Trophoblast cell (in vitro differentiated cells and primary cell): ENCODE data around the gene CEP72.

Experiments used
- DNase-seq, 2 donors: peaks; one replicate each; pipeline ENCODE4 v3.0.0-alpha.2; 2016
- H2AFZ ChIP-seq: 2 replicates; pipeline ENCODE4 v1.6.1; 2013; ENCODE audit warnings: low read length, moderate library complexity, mild to moderate bottlenecking; ENCODE audit not compliant: insufficient read depth, poor library complexity
- H2AK5ac ChIP-seq: 2 replicates; pipeline ENCODE4 v1.6.1; 2013; ENCODE audit warnings: mild to moderate bottlenecking, low read length
- H2BK120ac ChIP-seq: 2 replicates; pipeline ENCODE4 v1.6.1; 2013; ENCODE audit warnings: low read length, mild to moderate bottlenecking, moderate library complexity; ENCODE audit not compliant: insufficient read depth, poor library complexity
- H2BK12ac ChIP-seq: 2 replicates; pipeline ENCODE4 v1.6.1; 2013; ENCODE audit warnings: mild to moderate bottlenecking, low read length, moderate library complexity
- H2BK5ac ChIP-seq: 2 replicates; pipeline ENCODE4 v1.6.1; 2013; ENCODE audit warnings: low read length, low read depth, moderate library complexity, mild to moderate bottlenecking; ENCODE audit not compliant: poor library complexity
- H3K14ac ChIP-seq: 2 replicates; pipeline ENCODE4 v1.6.1; 2013; ENCODE audit warnings: mild to moderate bottlenecking, low read length
- H3K18ac ChIP-seq: 2 replicates; pipeline ENCODE4 v1.6.1; 2013; ENCODE audit warnings: mild to moderate bottlenecking, low read length
- H3K23ac ChIP-seq: 2 replicates; pipeline ENCODE4 v1.6.1; 2013; ENCODE audit warnings: low read length
- H3K27ac ChIP-seq: 2 replicates; pipeline ENCODE4 v1.5.1; 2013; ENCODE audit warnings: low read depth, mild to moderate bottlenecking, inconsistent platforms, low read length, moderate library complexity
- H3K27me3 ChIP-seq: 2 replicates; pipeline ENCODE4 v1.6.1; 2013; ENCODE audit warnings: inconsistent platforms, mild to moderate bottlenecking, low read length, moderate library complexity; ENCODE audit not compliant: insufficient read depth
- H3K36me3 ChIP-seq, 2 experiments: 1 replicate in 1 of 2; 2 replicates in 1 of 2; pipeline ENCODE4 v1.6.1; 2013; ENCODE audit warnings: low read length in 2 of 2, mild to moderate bottlenecking in 2 of 2, moderate library complexity in 1 of 2; ENCODE audit not compliant: insufficient read depth in 2 of 2, control insufficient read depth in 1 of 2
- H3K4ac ChIP-seq: 2 replicates; pipeline ENCODE4 v1.6.1; 2013; ENCODE audit warnings: low read depth, mild to moderate bottlenecking, low read length, moderate library complexity
- H3K4me1 ChIP-seq, 2 experiments: 1 replicate in 1 of 2; 2 replicates in 1 of 2; pipeline ENCODE4 v1.6.1; 2013; ENCODE audit warnings: low read length in 2 of 2, mild to moderate bottlenecking in 2 of 2, moderate library complexity in 1 of 2; ENCODE audit not compliant: insufficient read depth in 2 of 2, control insufficient read depth in 1 of 2
- H3K4me2 ChIP-seq: 2 replicates; pipeline ENCODE4 v1.6.1; 2013; ENCODE audit warnings: inconsistent platforms, mild to moderate bottlenecking, low read length, moderate library complexity
- H3K4me3 ChIP-seq: 2 replicates; pipeline ENCODE4 v1.5.1; 2013; ENCODE audit warnings: mild to moderate bottlenecking, low read depth, low read length, inconsistent platforms
- H3K79me1 ChIP-seq: one replicate; pipeline ENCODE4 v1.6.1; 2013; ENCODE audit warnings: low read length
- H3K79me2 ChIP-seq: 2 replicates; pipeline ENCODE4 v1.6.1; 2013; ENCODE audit warnings: low read length, mild to moderate bottlenecking; ENCODE audit not compliant: control insufficient read depth, insufficient read depth, poor library complexity
- H3K9ac ChIP-seq: 2 replicates; pipeline ENCODE4 v1.6.1; 2013; ENCODE audit warnings: mild to moderate bottlenecking, low read length
- H3K9me3 ChIP-seq: 2 replicates; pipeline ENCODE4 v1.6.1; 2013; ENCODE audit warnings: low read depth, mild to moderate bottlenecking, control low read depth, inconsistent platforms, low read length; ENCODE audit not compliant: insufficient read depth
- H4K12ac ChIP-seq: 2 replicates; pipeline ENCODE4 v1.6.1; 2013; ENCODE audit warnings: low read depth, mild to moderate bottlenecking, low read length, moderate library complexity
- H4K8ac ChIP-seq: 2 replicates; pipeline ENCODE4 v1.6.1; 2013; ENCODE audit warnings: low read depth, mild to moderate bottlenecking, low read length, moderate library complexity
- H4K91ac ChIP-seq: one replicate; pipeline ENCODE4 v1.6.1; 2013; ENCODE audit warnings: low read depth, mild to moderate bottlenecking, low read length, moderate library complexity
- WGBS: extraction: QIAGEN DNeasy Blood & Tissue Kit; methylation state at CpG from one replicate; pipeline ENCODE4 v1.1.7; 2013; ENCODE audit warnings: missing lambda C conversion rate; ENCODE audit not compliant: insufficient read length, insufficient coverage; ENCODE audit errors: extremely low coverage; 5-methylcytosine and 5-hydroxymethylcytosine counted together

CEP72 gene

DNA sequence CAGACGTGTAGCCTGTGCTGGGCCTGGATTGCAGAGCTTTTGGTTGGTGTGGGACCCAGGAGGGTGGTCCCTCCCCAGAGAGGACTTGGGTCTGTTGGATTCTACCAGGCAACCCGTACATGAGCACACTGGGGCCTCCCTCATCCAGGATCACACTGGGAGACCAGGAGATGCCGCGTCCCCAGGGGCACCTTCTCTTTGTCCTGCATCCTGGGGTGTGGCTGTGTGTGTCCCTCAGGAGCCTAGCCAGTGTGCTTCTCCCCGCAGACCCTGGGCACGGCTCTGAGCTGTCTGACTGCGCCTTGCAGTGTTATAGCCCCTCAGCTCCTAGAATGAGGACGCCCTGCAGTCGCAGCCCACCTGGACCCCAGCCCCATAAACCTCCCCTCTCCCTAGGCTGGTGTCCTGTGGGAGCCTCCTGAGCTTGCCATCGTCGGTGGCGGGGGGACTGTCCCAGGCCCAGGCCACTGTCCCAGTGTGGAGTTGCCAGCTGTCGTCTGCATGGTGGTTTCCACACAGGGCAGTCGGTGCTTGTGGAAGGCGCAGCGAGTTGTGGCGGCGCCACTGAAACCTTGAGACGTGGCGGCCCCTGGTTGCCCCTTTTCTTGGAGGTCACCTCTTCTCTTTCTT, 27.6 kb downstream of the CEP72 start:
- no peak overlapping the region for H3K14ac ChIP-seq
- no peak overlapping the region for H2AFZ ChIP-seq
- no peak overlapping the region for H3K18ac ChIP-seq
- H3K79me2 ChIP-seq: no peaks in the 10 kb centered on the region
- no peak overlapping the region for H2BK5ac ChIP-seq
- no peak overlapping the region for H3K9ac ChIP-seq
- H3K4ac ChIP-seq: no peak overlapping the region
- H3K79me1 ChIP-seq: no peaks in the 10 kb centered on the region
- no peak overlapping the region for H3K27ac ChIP-seq
- no peaks in the 10 kb centered on the region for H3K4me1 ChIP-seq
- no peaks in the 10 kb centered on the region for H3K27me3 ChIP-seq
- no peaks in the 10 kb centered on the region for H3K9me3 ChIP-seq
- H2AK5ac ChIP-seq: no peak overlapping the region
- DNase-seq: no peak
- no peak overlapping the region for H4K12ac ChIP-seq
- H3K4me3 ChIP-seq: no peak overlapping the region
- no peak overlapping the region for H4K91ac ChIP-seq
- no peak overlapping the region for H2BK12ac ChIP-seq
- peaks cover 81 to 85% of the 10 kb centered on the region in 2 experiments for H3K36me3 ChIP-seq
- H2BK120ac ChIP-seq: no peak overlapping the region
- no CpG with 5 or more reads among the region's 20 CpGs for WGBS
- no peak overlapping the region for H3K23ac ChIP-seq
- H4K8ac ChIP-seq: no peak overlapping the region
- no peak overlapping the region for H3K4me2 ChIP-seq

DNA sequence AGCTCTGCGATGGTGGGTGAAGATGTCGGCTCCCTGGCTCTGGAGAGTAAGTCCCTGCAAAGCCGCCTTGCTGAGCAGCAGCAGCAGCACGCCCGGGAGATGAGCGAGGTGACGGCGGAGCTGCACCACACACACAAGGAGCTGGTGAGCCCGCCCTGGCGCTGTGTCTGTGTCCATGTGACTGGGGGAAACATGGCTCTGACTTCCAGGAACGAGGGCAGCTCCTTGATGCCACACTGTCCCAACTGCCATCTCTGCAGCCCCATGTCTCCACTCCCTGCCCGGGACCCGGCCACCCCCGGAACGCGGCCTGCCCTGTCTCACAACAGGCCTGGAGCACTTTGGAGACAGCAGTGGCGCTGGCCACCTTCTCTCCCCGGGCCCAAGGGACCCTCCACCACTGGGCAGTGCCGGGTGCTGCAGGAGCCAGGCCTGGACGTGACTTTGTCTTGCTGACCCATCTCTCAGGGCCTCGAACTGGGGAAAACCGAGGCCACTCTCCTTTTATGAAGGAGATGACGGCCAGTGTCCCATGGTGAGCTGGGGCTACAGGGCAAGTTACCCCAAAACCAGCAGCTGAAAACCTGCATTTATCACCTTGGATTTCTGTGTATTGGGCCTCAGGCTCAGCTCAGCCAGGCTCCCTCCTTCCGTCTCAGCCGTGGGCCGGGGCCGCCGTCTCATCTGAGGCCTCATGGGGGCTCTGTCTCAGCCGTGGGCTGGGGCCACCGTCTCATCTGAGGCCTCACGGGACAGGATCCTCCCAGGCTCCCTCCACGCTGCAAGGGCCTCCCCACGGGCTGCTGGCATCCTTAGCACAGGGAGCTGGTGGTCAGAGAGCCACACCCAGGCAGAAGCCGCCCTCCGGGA, 28.6 kb downstream of the CEP72 start:
- no peak for DNase-seq
- H4K8ac ChIP-seq: no peak overlapping the region
- H2AFZ ChIP-seq: no peak overlapping the region
- H3K4ac ChIP-seq: no peak overlapping the region
- H3K14ac ChIP-seq: no peak overlapping the region
- no peaks in the 10 kb centered on the region for H3K4me1 ChIP-seq
- no peak overlapping the region for H2AK5ac ChIP-seq
- no peak overlapping the region for H3K27ac ChIP-seq
- H2BK12ac ChIP-seq: no peak overlapping the region
- no peak overlapping the region for H2BK5ac ChIP-seq
- H3K23ac ChIP-seq: no peak overlapping the region
- H3K79me2 ChIP-seq: no peaks in the 10 kb centered on the region
- H3K9ac ChIP-seq: no peak overlapping the region
- H3K27me3 ChIP-seq: no peaks in the 10 kb centered on the region
- WGBS: no CpG with 5 or more reads among the region's 35 CpGs
- H4K12ac ChIP-seq: no peak overlapping the region
- H3K4me3 ChIP-seq: no peak overlapping the region
- peaks cover 77 to 84% of the 10 kb centered on the region in 2 experiments for H3K36me3 ChIP-seq
- H2BK120ac ChIP-seq: no peak overlapping the region
- H3K18ac ChIP-seq: no peak overlapping the region
- no peaks in the 10 kb centered on the region for H3K79me1 ChIP-seq
- H3K4me2 ChIP-seq: no peak overlapping the region
- H4K91ac ChIP-seq: no peak overlapping the region
- no peaks in the 10 kb centered on the region for H3K9me3 ChIP-seq

DNA sequence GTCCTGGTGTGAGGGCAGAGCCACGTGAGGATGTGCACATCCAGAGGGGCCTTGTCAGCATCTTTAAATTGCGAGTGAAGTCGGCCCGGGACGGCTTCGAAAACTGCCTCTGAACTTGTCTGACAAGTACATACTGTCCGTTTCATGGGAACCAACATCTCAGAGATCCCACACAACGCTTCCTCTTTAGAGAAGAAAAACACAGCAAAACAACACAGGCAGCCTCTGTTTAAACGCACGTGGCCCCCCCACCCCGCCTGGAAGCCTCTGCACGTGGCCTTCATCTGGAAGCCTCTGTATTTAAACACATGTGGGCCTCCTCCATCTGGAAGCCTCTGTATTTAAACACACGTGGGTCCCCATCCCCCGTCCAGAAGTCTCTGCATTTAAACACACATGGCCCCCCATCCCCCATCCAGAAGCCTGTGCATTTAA, 29.2 kb downstream of the CEP72 start:
- H3K23ac ChIP-seq: no peak overlapping the region
- no peak overlapping the region for H2BK12ac ChIP-seq
- no peak overlapping the region for H2AK5ac ChIP-seq
- H3K79me2 ChIP-seq: no peaks in the 10 kb centered on the region
- H3K4me3 ChIP-seq: no peak overlapping the region
- no peak overlapping the region for H2AFZ ChIP-seq
- H3K36me3 ChIP-seq: peaks cover 79 to 84% of the 10 kb centered on the region in 2 experiments
- H3K27me3 ChIP-seq: no peaks in the 10 kb centered on the region
- no peak overlapping the region for H3K9ac ChIP-seq
- no peak overlapping the region for H4K8ac ChIP-seq
- H3K27ac ChIP-seq: no peak overlapping the region
- H3K9me3 ChIP-seq: no peaks in the 10 kb centered on the region
- peak in 1 of 2 donors; percentile 16 for DNase-seq
- no peak overlapping the region for H3K4me2 ChIP-seq
- no peak overlapping the region for H4K12ac ChIP-seq
- H3K18ac ChIP-seq: no peak overlapping the region
- H3K4ac ChIP-seq: no peak overlapping the region
- no peaks in the 10 kb centered on the region for H3K79me1 ChIP-seq
- no CpG with 5 or more reads among the region's 14 CpGs for WGBS
- no peak overlapping the region for H3K14ac ChIP-seq
- no peak overlapping the region for H2BK5ac ChIP-seq
- H2BK120ac ChIP-seq: no peak overlapping the region
- no peak overlapping the region for H4K91ac ChIP-seq
- H3K4me1 ChIP-seq: no peaks in the 10 kb centered on the region

DNA sequence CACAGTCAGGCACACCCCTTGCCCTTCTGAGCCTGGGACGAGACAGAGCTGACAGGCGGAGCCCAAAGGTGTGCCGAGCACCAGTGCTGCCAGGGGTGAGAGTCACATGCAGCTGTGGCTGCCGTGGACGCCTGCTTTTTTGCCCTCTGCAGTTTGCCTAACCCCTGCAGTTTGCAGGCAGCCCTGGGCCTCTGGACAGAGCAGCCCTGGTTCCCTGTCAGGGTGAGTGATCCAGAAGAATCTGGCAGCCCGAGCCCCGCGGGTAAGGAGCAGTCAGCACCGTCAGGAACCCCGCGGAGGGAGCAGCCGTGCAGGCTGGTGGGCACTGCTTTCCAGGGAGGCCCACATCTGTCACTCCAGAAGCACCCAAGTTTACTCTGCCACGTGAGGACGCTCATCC, 30.3 kb downstream of the CEP72 start:
- Histone ChIP-seq H3K14ac (no peak overlapping the region), H2AK5ac (no peak overlapping the region), H2AFZ (no peak overlapping the region), H3K18ac (no peak overlapping the region), H3K4ac (no peak overlapping the region), H3K27ac (no peak overlapping the region), H3K79me2 (no peaks in the 10 kb centered on the region), H4K8ac (no peak overlapping the region), H3K79me1 (no peaks in the 10 kb centered on the region), H2BK120ac (no peak overlapping the region), H3K36me3 (peaks cover 79 to 85% of the 10 kb centered on the region in 2 experiments), H3K23ac (no peak overlapping the region), H3K4me2 (no peak overlapping the region), H2BK12ac (no peak overlapping the region), H3K4me3 (no peak overlapping the region), H3K9ac (no peak overlapping the region), H3K27me3 (no peaks in the 10 kb centered on the region), H4K91ac (no peak overlapping the region), H4K12ac (no peak overlapping the region), H2BK5ac (no peak overlapping the region), H3K4me1 (no peaks in the 10 kb centered on the region), H3K9me3 (no peaks in the 10 kb centered on the region)
- DNase-seq: no peak
- no CpG with 5 or more reads among the region's 14 CpGs for WGBS
